Parathyroid adenoma (tissue), 2 donors: Measurements from ENCODE around the gene PCDHB16.
"Not testable (repeated sequence)": the region's sequence is repeated elsewhere in the genome, so short reads cannot be mapped to it uniquely, and the experiment has no call there.

ENCODE experiments used
- H2AFZ ChIP-seq: fragments of 300-600 bp; sonication (generic); one replicate; pipeline ENCODE4 v1.7.0; 2017; ENCODE audit warnings: antibody characterized with exemption, mild to moderate bottlenecking
- H3K27ac ChIP-seq: fragments of 300-600 bp; sonication (generic); one replicate; pipeline ENCODE4 v1.7.0; 2017
- H3K27me3 ChIP-seq: fragments of 300-600 bp; sonication (generic); one replicate; pipeline ENCODE4 v1.7.0; 2017; ENCODE audit warnings: low read length; ENCODE audit not compliant: control insufficient read depth, insufficient read depth
- H3K36me3 ChIP-seq: fragments of 300-600 bp; sonication (generic); one replicate; pipeline ENCODE4 v1.7.0; 2017; ENCODE audit warnings: low read length; ENCODE audit not compliant: control insufficient read depth, insufficient read depth
- H3K4me1 ChIP-seq: fragments of 300-600 bp; sonication (generic); one replicate; pipeline ENCODE4 v1.7.0; 2017; ENCODE audit warnings: control low read depth
- H3K4me2 ChIP-seq: fragments of 300-600 bp; sonication (generic); one replicate; pipeline ENCODE4 v1.7.0; 2017; ENCODE audit warnings: low read length
- H3K4me3 ChIP-seq: fragments of 300-600 bp; sonication (generic); one replicate; pipeline ENCODE4 v1.7.0; 2017; ENCODE audit warnings: low read depth, low read length
- H3K79me2 ChIP-seq: fragments of 300-600 bp; sonication (generic); one replicate; pipeline ENCODE4 v1.7.0; 2017; ENCODE audit warnings: control low read depth
- H3K9ac ChIP-seq: fragments of 300-600 bp; sonication (generic); one replicate; pipeline ENCODE4 v1.7.0; 2017; ENCODE audit warnings: mild to moderate bottlenecking
- H3K9me3 ChIP-seq: fragments of 300-600 bp; sonication (generic); one replicate; pipeline ENCODE4 v1.7.0; 2017; ENCODE audit warnings: low read length; ENCODE audit not compliant: control insufficient read depth
- TF ChIP-seq, protein P1 (sequence below): fragments of 300-600 bp; sonication (generic); IDR thresholded peaks from one replicate; pipeline ENCODE4 v1.7.0; 2017; ENCODE audit warnings: antibody characterized with exemption, mild to moderate bottlenecking
- donor health status: primary hyperparathyroidism.

PCDHB16 gene

GRCh38 chr5:141180313-141180712, 1.9 kb upstream of the PCDHB16 start:
- H3K4me1 ChIP-seq, result no peaks in the 10 kb centered on the region
- no peak overlapping the region for H3K4me2 ChIP-seq
- no peak overlapping the region for H2AFZ ChIP-seq
- H3K4me3 ChIP-seq, result no peak overlapping the region
- H3K9ac ChIP-seq, result no peak overlapping the region
- no peaks in the 10 kb centered on the region for H3K79me2 ChIP-seq
- no peak overlapping the region for H3K27ac ChIP-seq
- H3K9me3 ChIP-seq, result no peaks in the 10 kb centered on the region
- TF ChIP-seq, protein P1, sequence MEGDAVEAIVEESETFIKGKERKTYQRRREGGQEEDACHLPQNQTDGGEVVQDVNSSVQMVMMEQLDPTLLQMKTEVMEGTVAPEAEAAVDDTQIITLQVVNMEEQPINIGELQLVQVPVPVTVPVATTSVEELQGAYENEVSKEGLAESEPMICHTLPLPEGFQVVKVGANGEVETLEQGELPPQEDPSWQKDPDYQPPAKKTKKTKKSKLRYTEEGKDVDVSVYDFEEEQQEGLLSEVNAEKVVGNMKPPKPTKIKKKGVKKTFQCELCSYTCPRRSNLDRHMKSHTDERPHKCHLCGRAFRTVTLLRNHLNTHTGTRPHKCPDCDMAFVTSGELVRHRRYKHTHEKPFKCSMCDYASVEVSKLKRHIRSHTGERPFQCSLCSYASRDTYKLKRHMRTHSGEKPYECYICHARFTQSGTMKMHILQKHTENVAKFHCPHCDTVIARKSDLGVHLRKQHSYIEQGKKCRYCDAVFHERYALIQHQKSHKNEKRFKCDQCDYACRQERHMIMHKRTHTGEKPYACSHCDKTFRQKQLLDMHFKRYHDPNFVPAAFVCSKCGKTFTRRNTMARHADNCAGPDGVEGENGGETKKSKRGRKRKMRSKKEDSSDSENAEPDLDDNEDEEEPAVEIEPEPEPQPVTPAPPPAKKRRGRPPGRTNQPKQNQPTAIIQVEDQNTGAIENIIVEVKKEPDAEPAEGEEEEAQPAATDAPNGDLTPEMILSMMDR, result no peak
- H3K36me3 ChIP-seq, result peaks cover 3% of the 10 kb centered on the region
- H3K27me3 ChIP-seq, result peaks cover 9% of the 10 kb centered on the region

- H3K9me3 ChIP-seq, result not testable (repeated sequence)
Measured at GRCh38 chr5:141184117-141184855, 2.1 kb downstream of the PCDHB16 start.

GRCh38 chr5:141186897-141187512, 4.8 kb downstream of the PCDHB16 start, which contains the start of gene PCDHB9:
Gene PCDHB9, plus strand, starts transcription at chr5:141187161. Its CDS starts 158 bp downstream, at chr5:141187319.
- no peak within 1 kb of the TSS for H3K9ac ChIP-seq
- no peak within 1 kb of the TSS for H3K4me3 ChIP-seq
- no peak within 1 kb of the TSS for H3K4me2 ChIP-seq
- H3K27ac ChIP-seq, result no peak within 1 kb of the TSS
- no peaks in the 10 kb centered on the region for H3K9me3 ChIP-seq
- no peaks in the 10 kb centered on the region for H3K79me2 ChIP-seq
- peaks cover 3% of the 10 kb centered on the region for H3K36me3 ChIP-seq
- TF ChIP-seq, protein P1, result no peak
- H3K27me3 ChIP-seq, result peaks cover 2% of the 10 kb centered on the region
- H3K4me1 ChIP-seq, result no peaks in the 10 kb centered on the region
- H2AFZ ChIP-seq, result no peak within 1 kb of the TSS

More at GRCh38 chr5:141184117-141184855, 2.1 kb downstream of the PCDHB16 start:
- not testable (repeated sequence) for H2AFZ ChIP-seq, H3K27me3 ChIP-seq, H3K27ac ChIP-seq, H3K36me3 ChIP-seq, H3K4me3 ChIP-seq, H3K9ac ChIP-seq, H3K4me2 ChIP-seq, H3K4me1 ChIP-seq, H3K79me2 ChIP-seq

- not testable (repeated sequence) for H3K4me1 ChIP-seq, H3K4me3 ChIP-seq
Measured at GRCh38 chr5:141188682-141189081, 6.5 kb downstream of the PCDHB16 start.

GRCh38 chr5:141189131-141189530, 6.9 kb downstream of the PCDHB16 start:
- not testable (repeated sequence) for H3K27ac ChIP-seq, H3K9ac ChIP-seq, H3K4me2 ChIP-seq, H3K4me1 ChIP-seq, H3K27me3 ChIP-seq, H3K9me3 ChIP-seq, H3K79me2 ChIP-seq, H3K4me3 ChIP-seq, H3K36me3 ChIP-seq, H2AFZ ChIP-seq

More at GRCh38 chr5:141188682-141189081, 6.5 kb downstream of the PCDHB16 start:
- H2AFZ ChIP-seq, H3K27me3 ChIP-seq, H3K4me2 ChIP-seq, H3K79me2 ChIP-seq, H3K27ac ChIP-seq, H3K9me3 ChIP-seq, H3K9ac ChIP-seq, H3K36me3 ChIP-seq: not testable (repeated sequence)

- no peaks in the 10 kb centered on the region for H3K4me1 ChIP-seq
- H3K36me3 ChIP-seq, result no peaks in the 10 kb centered on the region
- no peaks in the 10 kb centered on the region for H3K79me2 ChIP-seq
- TF ChIP-seq, protein P1, result no peak
- H3K9ac ChIP-seq, result no peak within 1 kb of the TSS
- H3K9me3 ChIP-seq, result no peaks in the 10 kb centered on the region
- H2AFZ ChIP-seq, result no peak within 1 kb of the TSS
- no peak within 1 kb of the TSS for H3K27ac ChIP-seq
- H3K4me2 ChIP-seq, result no peak within 1 kb of the TSS
- no peak within 1 kb of the TSS for H3K4me3 ChIP-seq
- peaks cover 2% of the 10 kb centered on the region for H3K27me3 ChIP-seq
Measured at GRCh38 chr5:141192110-141192725, 10.0 kb downstream of the PCDHB16 start, which contains the start of gene PCDHB10. Gene PCDHB10, plus strand, starts transcription at chr5:141192353. Its CDS starts 200 bp downstream, at chr5:141192553.

DNA sequence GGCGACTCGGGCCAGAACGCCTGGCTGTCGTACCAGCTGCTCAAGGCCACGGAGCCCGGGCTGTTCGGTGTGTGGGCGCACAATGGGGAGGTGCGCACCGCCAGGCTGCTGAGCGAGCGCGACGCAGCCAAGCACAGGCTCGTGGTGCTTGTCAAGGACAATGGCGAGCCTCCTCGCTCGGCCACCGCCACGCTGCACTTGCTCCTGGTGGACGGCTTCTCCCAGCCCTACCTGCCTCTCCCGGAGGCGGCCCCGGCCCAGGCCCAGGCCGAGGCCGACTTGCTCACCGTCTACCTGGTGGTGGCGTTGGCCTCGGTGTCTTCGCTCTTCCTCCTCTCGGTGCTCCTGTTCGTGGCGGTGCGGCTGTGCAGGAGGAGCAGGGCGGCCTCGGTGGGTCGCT, 12.1 kb downstream of the PCDHB16 start:
- H3K4me3 ChIP-seq, H3K27me3 ChIP-seq, H3K27ac ChIP-seq, H3K79me2 ChIP-seq, H3K4me1 ChIP-seq, H3K4me2 ChIP-seq, H3K9me3 ChIP-seq, H3K9ac ChIP-seq, H3K36me3 ChIP-seq, H2AFZ ChIP-seq: not testable (repeated sequence)
